Hepatocyte (in vitro differentiated cells): ENCODE data around the gene PRMT7. TPM values are rescaled to one million over a fixed set of nuclear protein-coding genes. Genes with fewer than 3 reads are reported as not detected.

Experiments used
- DNase-seq: peaks from one replicate; pipeline ENCODE4 v3.0.0-alpha.2; 2016; ENCODE audit warnings: low spot score
- H2AFZ ChIP-seq: fragments of 200-600 bp; sonication (generic); 2 replicates; pipeline ENCODE4 v1.6.0; 2016; ENCODE audit warnings: antibody characterized with exemption, mild to moderate bottlenecking
- H3K27ac ChIP-seq: fragments of 200-600 bp; sonication (generic); 2 replicates; pipeline ENCODE4 v1.5.1; 2016; ENCODE audit warnings: mild to moderate bottlenecking
- H3K27me3 ChIP-seq: fragments of 200-600 bp; sonication (generic); 2 replicates; pipeline ENCODE4 v1.6.1; 2016
- H3K36me3 ChIP-seq: fragments of 200-600 bp; sonication (generic); replicated peaks from 2 replicates; pipeline ENCODE4 v1.5.1; 2016; ENCODE audit warnings: low read depth; ENCODE audit not compliant: insufficient read depth
- H3K4me1 ChIP-seq: fragments of 200-600 bp; sonication (generic); 2 replicates; pipeline ENCODE4 v1.5.1; 2016; ENCODE audit warnings: mild to moderate bottlenecking, moderate library complexity; ENCODE audit not compliant: insufficient read depth
- H3K4me2 ChIP-seq: fragments of 200-600 bp; sonication (generic); 2 replicates; pipeline ENCODE4 v1.6.0; 2016
- H3K4me3 ChIP-seq: fragments of 200-600 bp; sonication (generic); 2 replicates; pipeline ENCODE4 v1.5.1; 2016; ENCODE audit warnings: mild to moderate bottlenecking
- H3K79me2 ChIP-seq: fragments of 200-600 bp; sonication (generic); 2 replicates; pipeline ENCODE4 v1.6.0; 2017; ENCODE audit warnings: mild to moderate bottlenecking
- H3K9me2 ChIP-seq: fragments of 200-600 bp; sonication (generic); replicated peaks from 2 replicates; pipeline ENCODE4 v1.6.0; 2017; ENCODE audit warnings: mild to moderate bottlenecking; ENCODE audit not compliant: insufficient read depth
- H3K9me3 ChIP-seq: fragments of 200-600 bp; sonication (generic); 2 replicates; pipeline ENCODE4 v1.5.1; 2016; ENCODE audit warnings: low read depth, mild to moderate bottlenecking
- H4K20me1 ChIP-seq: fragments of 200-600 bp; sonication (generic); 2 replicates; pipeline ENCODE4 v1.6.0; 2016; ENCODE audit warnings: mild to moderate bottlenecking; ENCODE audit not compliant: insufficient read depth, poor library complexity, severe bottlenecking
- CTCF ChIP-seq: fragments of 200-600 bp; sonication (generic); IDR thresholded peaks from 2 replicates; pipeline ENCODE4 v1.5.1; 2016; ENCODE audit warnings: antibody characterized with exemption, mild to moderate bottlenecking; ENCODE audit not compliant: poor library complexity
- EZH2 ChIP-seq: fragments of 200-600 bp; sonication (generic); IDR thresholded peaks from 2 replicates; pipeline ENCODE4 v1.6.1; 2016; ENCODE audit warnings: antibody characterized with exemption, mild to moderate bottlenecking, borderline replicate concordance
- EZH2phosphoT487 ChIP-seq: fragments of 200-600 bp; sonication (generic); IDR thresholded peaks from one replicate; pipeline ENCODE4 v1.6.1; 2018; ENCODE audit warnings: antibody characterized with exemption, mild to moderate bottlenecking, low read depth, moderate library complexity; ENCODE audit not compliant: unreplicated experiment, severe bottlenecking
- WGBS: methylation state at CpG from one replicate; pipeline ENCODE4 v1.1.6; 2016; ENCODE audit warnings: low lambda C conversion rate; ENCODE audit errors: missing lambda C conversion rate; 5-methylcytosine and 5-hydroxymethylcytosine counted together
- polyA plus RNA-seq: library from polyadenylated mRNA; unstranded; fragments of >200 nt; fragmentation: Nextera tagmentation; extraction: Ambion mirVana; gene quantifications from 2 replicates; pipeline ENCODE4 v1.2.1, GENCODE V29; 2016
- total RNA-seq: library from RNA; depleted of rRNA; stranded (reverse); fragments of >200 nt; gene quantifications from 2 replicates; pipeline ENCODE4 v1.2.3, GENCODE V29; 2014

Gene PRMT7
- total and polyA plus RNA-seq, 2 experiments from 2014 or later: 41.1 to 43.6 TPM

GRCh38 chr16:68292425-68292824 lies 18.4 kb upstream of the PRMT7 start:
- H4K20me1 ChIP-seq: no peaks in the 10 kb centered on the region
- H3K36me3 ChIP-seq: no peaks in the 10 kb centered on the region
- WGBS: 98% methylated on average over 5 of the region's 5 CpGs
- H3K79me2 ChIP-seq: no peaks in the 10 kb centered on the region
- H3K4me1 ChIP-seq: no peaks in the 10 kb centered on the region
- H3K27ac ChIP-seq: no peak overlapping the region
- TF ChIP-seq EZH2 (no peak), CTCF (no peak), EZH2phosphoT487 (no peak)
- H3K4me2 ChIP-seq: no peak overlapping the region
- H2AFZ ChIP-seq: no peak overlapping the region
- H3K4me3 ChIP-seq: no peak overlapping the region
- no peak for DNase-seq
- H3K27me3 ChIP-seq: no peaks in the 10 kb centered on the region
- no peaks in the 10 kb centered on the region for H3K9me3 ChIP-seq
- no peaks in the 10 kb centered on the region for H3K9me2 ChIP-seq

GRCh38 chr16:68296291-68296690 lies 14.5 kb upstream of the PRMT7 start:
- Histone ChIP-seq H3K4me3 (no peak overlapping the region), H3K27ac (no peak overlapping the region), H3K27me3 (no peaks in the 10 kb centered on the region), H3K4me2 (no peak overlapping the region), H4K20me1 (no peaks in the 10 kb centered on the region), H3K9me2 (no peaks in the 10 kb centered on the region), H3K9me3 (no peaks in the 10 kb centered on the region), H3K79me2 (no peaks in the 10 kb centered on the region), H3K36me3 (no peaks in the 10 kb centered on the region), H2AFZ (no peak overlapping the region), H3K4me1 (peaks cover 30% of the 10 kb centered on the region)
- TF ChIP-seq CTCF: no peak
- no peak for TF ChIP-seq EZH2phosphoT487
- no peak for TF ChIP-seq EZH2
- 89% methylated on average over 12 of the region's 12 CpGs for WGBS
- no peak for DNase-seq

- 89% methylated on average over 6 of the region's 6 CpGs for whole genome bisulfite sequencing
These were observed 14.1 kb upstream of the PRMT7 start for GRCh38 chr16:68296693-68297092.

More at GRCh38 chr16:68296693-68297092, 14.1 kb upstream of the PRMT7 start:
- H4K20me1 ChIP-seq: no peaks in the 10 kb centered on the region
- DNase-seq: no peak
- H3K27me3 ChIP-seq: no peaks in the 10 kb centered on the region
- no peak overlapping the region for H3K4me2 ChIP-seq
- no peaks in the 10 kb centered on the region for H3K9me3 ChIP-seq
- H3K9me2 ChIP-seq: no peaks in the 10 kb centered on the region
- H3K36me3 ChIP-seq: no peaks in the 10 kb centered on the region
- H3K79me2 ChIP-seq: no peaks in the 10 kb centered on the region
- peaks cover 30% of the 10 kb centered on the region for H3K4me1 ChIP-seq
- H3K4me3 ChIP-seq: no peak overlapping the region
- no peak overlapping the region for H3K27ac ChIP-seq
- no peak overlapping the region for H2AFZ ChIP-seq
- no peak for TF ChIP-seq CTCF
- no peak for TF ChIP-seq EZH2phosphoT487
- TF ChIP-seq EZH2: no peak
